HG03565 (cell line): ENCODE measurements around the gene MRPL43.
"Not testable (repeated sequence)": the region's sequence is repeated elsewhere in the genome, so short reads cannot be mapped to it uniquely, and the experiment has no call there.

ENCODE experiments used
- ATAC-seq: cut with Tn5 transposase; IDR thresholded peaks from one replicate; pipeline ENCODE4 v1.9.1; 2021; ENCODE audit warnings: mild to moderate bottlenecking, moderate library complexity; ENCODE audit not compliant: unreplicated experiment

MRPL43 gene

GRCh38 chr10:100984672-100985177 lies 2.6 kb downstream of the MRPL43 start:
- no peak for ATAC-seq

- ATAC-seq = no peak
Measured at GRCh38 chr10:100983868-100984671, 3.2 kb downstream of the MRPL43 start.

- no peak for ATAC-seq
Measured at GRCh38 chr10:100982916-100983830, 4.1 kb downstream of the MRPL43 start.

GRCh38 chr10:100981178-100981772 lies 6.0 kb downstream of the MRPL43 start:
- ATAC-seq = no peak

GRCh38 chr10:100980711-100981110 lies 6.6 kb downstream of the MRPL43 start:
- ATAC-seq = no peak

GRCh38 chr10:100980311-100980710 lies 7.0 kb downstream of the MRPL43 start:
- ATAC-seq = no peak

- no peak for ATAC-seq
Measured at GRCh38 chr10:100979791-100980272, 7.5 kb downstream of the MRPL43 start.

GRCh38 chr10:100978901-100979195 lies 8.4 kb downstream of the MRPL43 start:
- ATAC-seq = no peak

- no peak for ATAC-seq
Measured at GRCh38 chr10:100978121-100978900, 9.0 kb downstream of the MRPL43 start.

DNA sequence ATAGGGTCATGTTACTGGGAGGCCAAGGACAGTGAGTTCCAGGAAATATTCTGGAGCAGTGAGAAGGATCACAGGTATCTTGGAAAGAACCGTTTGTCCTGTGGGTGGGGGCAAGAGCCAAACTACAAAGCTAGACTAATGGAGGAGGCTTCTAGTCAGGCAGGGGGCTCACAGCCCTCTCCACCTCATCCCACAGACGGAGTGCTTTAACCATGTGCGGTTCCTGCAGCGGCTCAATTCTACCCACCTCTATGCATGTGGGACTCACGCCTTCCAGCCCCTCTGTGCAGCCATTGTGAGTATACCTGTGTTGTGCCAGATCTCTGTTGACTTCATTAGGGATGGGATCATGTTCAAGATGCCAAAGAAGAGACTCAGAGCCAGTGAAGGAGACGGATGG lies 9.9 kb downstream of the MRPL43 start:
- ATAC-seq = no peak

- no peak for ATAC-seq
Measured at GRCh38 chr10:100976906-100977305, 10.4 kb downstream of the MRPL43 start.

- not testable (repeated sequence) for ATAC-seq
Measured at GRCh38 chr10:100975397-100975796, 11.9 kb downstream of the MRPL43 start.

GRCh38 chr10:100972904-100973535 lies 14.3 kb downstream of the MRPL43 start:
- no peak for ATAC-seq

GRCh38 chr10:100972115-100972903 lies 15.0 kb downstream of the MRPL43 start:
- no peak for ATAC-seq

DNA sequence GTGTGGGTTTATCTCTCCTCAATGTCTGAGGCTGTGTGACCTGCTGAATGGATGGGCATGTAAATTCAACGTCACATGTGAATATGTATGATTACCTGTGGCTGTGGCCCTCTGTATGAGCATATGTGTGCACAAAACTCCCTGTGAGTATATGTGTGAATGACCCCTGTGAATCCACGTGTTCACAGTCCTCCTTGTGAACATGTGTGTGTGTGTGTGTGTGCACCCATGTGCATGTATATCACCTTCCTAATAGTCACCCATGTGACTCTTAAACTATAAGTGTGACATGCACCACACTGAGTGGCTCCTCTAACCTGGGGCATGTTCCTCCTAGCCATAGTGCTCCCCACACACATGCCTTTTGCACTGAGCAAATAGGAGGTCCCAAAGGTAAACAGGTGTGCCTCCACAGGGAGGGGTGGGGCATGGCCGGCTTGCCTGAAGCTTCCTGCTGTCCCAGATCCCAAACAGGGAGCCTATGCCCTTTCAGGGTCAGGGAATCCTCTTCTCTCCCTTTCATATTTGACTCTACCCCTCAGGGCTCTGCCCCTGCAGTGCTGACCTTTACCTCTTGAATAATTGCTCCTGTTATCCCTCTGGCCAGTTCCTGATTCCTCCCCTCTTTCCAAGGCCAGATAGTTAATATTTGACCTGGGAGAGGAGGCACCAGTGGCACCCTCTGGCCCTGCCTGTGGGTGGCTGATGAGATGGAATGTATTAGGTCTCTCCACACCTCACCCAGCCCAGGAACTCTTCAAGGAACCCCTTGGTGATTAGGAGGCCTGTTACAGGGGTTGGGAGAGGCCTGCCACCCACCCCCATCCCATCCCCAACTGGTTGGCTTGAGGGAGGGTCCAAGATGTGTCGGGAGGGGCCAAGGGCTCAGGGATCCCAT lies 16.1 kb downstream of the MRPL43 start:
- ATAC-seq = no peak

DNA sequence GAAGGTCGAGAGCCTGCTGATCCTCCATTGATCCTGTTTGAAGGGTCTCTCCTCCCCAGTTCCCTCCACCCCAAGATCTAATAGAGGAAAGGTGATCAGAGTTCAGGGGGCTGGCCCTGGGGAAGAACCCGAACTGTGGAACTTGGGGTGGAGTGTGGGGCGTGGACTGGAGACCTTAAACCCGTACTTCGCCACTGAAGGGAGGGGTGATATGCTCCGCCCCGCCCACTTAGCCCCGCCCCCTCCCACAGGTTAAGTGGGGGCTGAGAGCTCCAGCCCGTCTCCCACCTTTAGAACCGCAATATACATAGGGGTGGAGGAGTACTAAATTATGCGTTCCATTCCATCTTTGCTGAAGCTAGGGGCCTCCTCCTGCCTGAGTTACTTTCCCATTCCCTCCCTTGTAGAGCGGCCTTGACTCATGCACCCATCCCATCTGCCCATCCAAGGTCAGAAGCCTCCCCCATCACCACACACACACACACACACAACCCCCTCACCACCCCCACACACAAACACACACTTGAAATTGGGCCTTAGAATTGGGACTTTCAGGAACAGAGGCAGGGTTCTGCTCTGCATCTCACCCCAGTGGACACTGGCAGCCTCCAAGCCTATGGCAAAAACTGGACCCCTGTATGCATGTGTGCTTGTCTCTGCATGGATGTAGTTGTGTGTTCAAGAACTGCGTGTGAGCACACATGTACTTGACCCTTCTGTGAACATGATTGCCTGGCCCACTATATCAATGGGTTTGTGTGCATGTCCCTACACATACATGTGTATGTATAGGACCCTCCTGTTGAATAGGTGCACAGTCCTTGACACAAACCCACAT lies 17.0 kb downstream of the MRPL43 start:
- ATAC-seq = no peak
